HG02642 (cell line): ENCODE measurements around the gene GRIN2A.

Experiments used
- ATAC-seq: cut with Tn5 transposase; IDR thresholded peaks from one replicate; pipeline ENCODE4 v1.9.1; 2021; ENCODE audit warnings: mild to moderate bottlenecking; ENCODE audit not compliant: unreplicated experiment, poor library complexity

GRIN2A gene

GRCh38 chr16:9736547-9736946 is 445.7 kb downstream of the GRIN2A start:
- ATAC-seq, result no peak

GRCh38 chr16:9723136-9723535 is 459.1 kb downstream of the GRIN2A start:
- no peak for ATAC-seq

GRCh38 chr16:9713907-9714306 is 468.3 kb downstream of the GRIN2A start:
- no peak for ATAC-seq

- ATAC-seq, result no peak
Observed at GRCh38 chr16:9713156-9713555, 469.1 kb downstream of the GRIN2A start.

- no peak for ATAC-seq
Observed at GRCh38 chr16:9708972-9709620, 473.1 kb downstream of the GRIN2A start.

GRCh38 chr16:9706217-9706836 is 475.9 kb downstream of the GRIN2A start:
- ATAC-seq, result no peak

GRCh38 chr16:9703731-9704130 is 478.5 kb downstream of the GRIN2A start:
- no peak for ATAC-seq
